IMR-90 (cell line): Measurements from ENCODE around the gene COL4A1. TPM values are rescaled to one million over a fixed set of nuclear protein-coding genes. Genes with fewer than 3 reads are reported as not detected.
A peak's percentile ranks its signal among the peaks of the same experiment; 100 is the strongest.

Source experiments
- ATAC-seq: fragments of 200-7000 bp; cut with Tn5 transposase; 2 replicates; pipeline ENCODE4 v1.9.1; 2020; ENCODE audit warnings: low read depth, mild to moderate bottlenecking, moderate library complexity
- BruUV-seq: library from RNA; stranded (reverse); fragments of 400-500 nt; replicated peaks from 2 replicates; lab custom pipeline; 2021; lab: Mats Ljungman, UMichigan
- CTCF ChIA-PET: fragments of 300-600 bp; formaldehyde crosslinking; extraction: SDS; loops from one replicate; lab custom pipeline; 2021; ENCODE audit warnings: antibody characterized with exemption; lab: Yijun Ruan, JAX
- POLR2A ChIA-PET: fragments of 300-600 bp; sonication (Branson Sonifier 250); formaldehyde crosslinking; loops from one replicate; lab custom pipeline; 2022; ENCODE audit warnings: antibody characterized with exemption; ENCODE audit not compliant: unreplicated experiment; lab: Charles Lee
- DNase-seq: peaks from one replicate; pipeline ENCODE4 v3.0.0; 2013
- H2AFZ ChIP-seq: replicated peaks from 2 replicates; pipeline ENCODE3; 2013; ENCODE audit warnings: low read length, mild to moderate bottlenecking; ENCODE audit not compliant: poor library complexity
- H2AK5ac ChIP-seq: 2 replicates; pipeline ENCODE4 v1.6.1; 2013; ENCODE audit warnings: low read depth, low read length, inconsistent platforms
- H2AK9ac ChIP-seq: replicated peaks from 2 replicates; pipeline ENCODE3; 2013; ENCODE audit warnings: mild to moderate bottlenecking, low read depth, low read length, moderate library complexity; ENCODE audit not compliant: poor library complexity
- H2BK120ac ChIP-seq: 2 replicates; pipeline ENCODE4 v1.6.1; 2013; ENCODE audit warnings: low read depth, low read length, inconsistent platforms
- H2BK15ac ChIP-seq: 3 replicates; pipeline ENCODE4 v1.6.1; 2013; ENCODE audit warnings: low read depth, low read length, inconsistent platforms
- H2BK20ac ChIP-seq: 2 replicates; pipeline ENCODE4 v1.6.1; 2013; ENCODE audit warnings: low read depth, mild to moderate bottlenecking, inconsistent platforms, low read length, moderate library complexity
- H2BK5ac ChIP-seq: 2 replicates; pipeline ENCODE4 v1.6.1; 2013; ENCODE audit warnings: mild to moderate bottlenecking, low read depth, low read length, inconsistent platforms; ENCODE audit not compliant: poor library complexity, severe bottlenecking
- H3K14ac ChIP-seq: replicated peaks from 2 replicates; pipeline ENCODE4 v1.6.1; 2013; ENCODE audit warnings: low read depth, low read length, inconsistent platforms
- H3K18ac ChIP-seq: 2 replicates; pipeline ENCODE4 v1.6.1; 2013; ENCODE audit warnings: low read depth, low read length, control low read depth
- H3K23ac ChIP-seq: 2 replicates; pipeline ENCODE4 v1.6.1; 2013; ENCODE audit warnings: low read depth, low read length, inconsistent platforms
- H3K27ac ChIP-seq: 2 replicates; pipeline ENCODE4 v1.5.1; 2013; ENCODE audit warnings: mild to moderate bottlenecking, control low read depth, low read length; ENCODE audit not compliant: insufficient read depth
- H3K27me3 ChIP-seq: 2 replicates; pipeline ENCODE4 v1.6.1; 2013; ENCODE audit warnings: low read length; ENCODE audit not compliant: control insufficient read depth, insufficient read depth
- H3K36me3 ChIP-seq: 2 replicates; pipeline ENCODE4 v1.6.1; 2013; ENCODE audit warnings: low read length, mixed read lengths; ENCODE audit not compliant: control insufficient read depth, insufficient read depth
- H3K4ac ChIP-seq: 2 replicates; pipeline ENCODE4 v1.6.1; 2013; ENCODE audit warnings: low read depth, low read length, inconsistent platforms
- H3K4me1 ChIP-seq: 2 replicates; pipeline ENCODE4 v1.6.1; 2013; ENCODE audit warnings: low read length, mixed read lengths; ENCODE audit not compliant: control insufficient read depth, insufficient read depth
- H3K4me2 ChIP-seq: 2 replicates; pipeline ENCODE4 v1.6.1; 2013; ENCODE audit warnings: low read depth, mild to moderate bottlenecking, control low read depth, low read length, moderate library complexity
- H3K4me3 ChIP-seq: 2 replicates; pipeline ENCODE4 v1.5.1; 2013; ENCODE audit warnings: low read depth, mild to moderate bottlenecking, control low read depth, low read length, moderate library complexity; ENCODE audit not compliant: insufficient read depth
- H3K56ac ChIP-seq: 2 replicates; pipeline ENCODE4 v1.6.1; 2013; ENCODE audit warnings: low read length, inconsistent platforms; ENCODE audit not compliant: insufficient read depth; ENCODE audit errors: extremely low read depth
- H3K79me1 ChIP-seq, 2 experiments: 2 replicates each; pipeline ENCODE4 v1.6.1; 2013; ENCODE audit warnings: low read length in 2 of 2, inconsistent platforms in 1 of 2, low read depth in 1 of 2
- H3K9ac ChIP-seq: 2 replicates; pipeline ENCODE4 v1.6.1; 2013; ENCODE audit warnings: low read depth, low read length, control low read depth
- H3K9me1 ChIP-seq: 2 replicates; pipeline ENCODE4 v1.6.1; 2013; ENCODE audit warnings: low read length, inconsistent platforms; ENCODE audit not compliant: insufficient read depth
- H3K9me3 ChIP-seq: 2 replicates; pipeline ENCODE4 v1.6.1; 2013; ENCODE audit warnings: low read length; ENCODE audit not compliant: control insufficient read depth, insufficient read depth
- H4K20me1 ChIP-seq: 2 replicates; pipeline ENCODE4 v1.6.1; 2013; ENCODE audit warnings: low read length, inconsistent platforms; ENCODE audit not compliant: insufficient read depth
- H4K5ac ChIP-seq: 2 replicates; pipeline ENCODE4 v1.6.1; 2013; ENCODE audit warnings: mild to moderate bottlenecking, low read depth, low read length, control low read depth
- H4K8ac ChIP-seq, 2 experiments: 2 replicates each; pipeline ENCODE4 v1.6.1; 2013; ENCODE audit warnings: low read depth in 2 of 2, low read length in 2 of 2, control low read depth in 1 of 2, inconsistent platforms in 1 of 2
- H4K91ac ChIP-seq: 2 replicates; pipeline ENCODE4 v1.6.1; 2013; ENCODE audit warnings: low read depth, low read length, inconsistent platforms; ENCODE audit not compliant: insufficient read depth
- CHD1 ChIP-seq: IDR thresholded peaks from 2 replicates; pipeline ENCODE4 v1.6.1; 2012; ENCODE audit warnings: low read depth, low read length, improper control_type of control experiment
- FOS ChIP-seq: fragments of 150-350 bp; IDR thresholded peaks from 2 replicates; pipeline ENCODE4 v1.6.1; 2016; ENCODE audit warnings: low read depth, low read length
- WGBS, 2 experiments: methylation state at CpG; one replicate each; pipeline versions ENCODE4 v1.1.5 to v1.1.7; 2013; ENCODE audit warnings: missing lambda C conversion rate in 2 of 2; ENCODE audit not compliant: insufficient read length in 1 of 2; ENCODE audit errors: extremely low coverage in 2 of 2; 5-methylcytosine and 5-hydroxymethylcytosine counted together
- dilution Hi-C: fragments of 300-500 bp; cut with HindIII; formaldehyde crosslinking; loops from one replicate; pipeline ENCODE4 v1.14.3; 2018; ENCODE audit warnings: low sequenced_read_pairs; ENCODE audit not compliant: unreplicated experiment
- in situ Hi-C: fragments of 300-500 bp; cut with MboI; formaldehyde crosslinking; loops from 3 replicates; pipeline ENCODE4 v1.14.3; 2019; ENCODE audit warnings: low sequenced_read_pairs, inconsistent platforms, mixed read lengths
- intact Hi-C: fragments of 100-400 bp; cut with micrococcal nuclease; formaldehyde crosslinking; loops from 2 replicates; pipeline ENCODE4 v1.10.0; 2022
- polyA plus RNA-seq, 3 experiments: library from polyadenylated mRNA; depleted of rRNA; stranded (reverse); fragments of >200 nt; gene quantifications; 2 replicates each; pipeline ENCODE4 v1.2.3, GENCODE V29; 2012; ENCODE audit warnings: low replicate concordance in 1 of 3
- total RNA-seq: library from RNA; depleted of rRNA; stranded (reverse); fragments of >200 nt; gene quantifications from 2 replicates; pipeline ENCODE4 v1.2.3, GENCODE V29; 2012

The COL4A1 gene
- total and polyA plus RNA-seq, 2 of the 4 experiments (the other 2 are of a cell fraction): 230 to 337 TPM

DNA sequence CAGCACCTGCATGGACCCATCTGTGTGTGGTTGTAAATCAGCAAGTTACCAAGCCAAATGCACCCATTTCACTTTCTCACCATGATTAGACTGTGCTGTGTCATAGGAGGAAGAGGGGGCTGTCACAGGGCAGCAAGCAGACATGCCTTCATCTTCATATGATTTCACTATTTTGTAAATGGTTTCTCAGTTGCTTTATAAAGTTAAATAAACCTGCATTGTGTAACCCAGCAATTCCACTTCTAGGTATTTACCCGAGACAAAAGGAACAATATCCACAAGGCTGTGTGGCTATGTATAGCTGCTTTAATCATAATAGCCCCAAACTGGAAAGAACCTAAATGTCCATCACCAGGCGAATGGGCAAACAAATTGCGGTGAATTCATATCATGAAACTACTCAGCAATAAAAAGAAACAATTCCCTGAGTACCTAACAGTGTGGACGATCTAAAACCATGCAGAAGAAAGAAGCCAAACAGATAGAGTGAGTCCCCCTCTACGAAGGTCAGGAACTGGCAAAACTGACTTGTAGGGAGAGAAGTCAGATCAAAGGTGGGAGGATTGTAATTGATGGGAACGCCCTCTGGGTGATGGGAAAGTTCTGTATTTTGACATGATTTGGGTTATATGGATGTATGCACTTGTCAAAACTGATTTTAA is 185.4 kb downstream of the COL4A1 start (continued):
- TF ChIP-seq CHD1: no peak

DNA sequence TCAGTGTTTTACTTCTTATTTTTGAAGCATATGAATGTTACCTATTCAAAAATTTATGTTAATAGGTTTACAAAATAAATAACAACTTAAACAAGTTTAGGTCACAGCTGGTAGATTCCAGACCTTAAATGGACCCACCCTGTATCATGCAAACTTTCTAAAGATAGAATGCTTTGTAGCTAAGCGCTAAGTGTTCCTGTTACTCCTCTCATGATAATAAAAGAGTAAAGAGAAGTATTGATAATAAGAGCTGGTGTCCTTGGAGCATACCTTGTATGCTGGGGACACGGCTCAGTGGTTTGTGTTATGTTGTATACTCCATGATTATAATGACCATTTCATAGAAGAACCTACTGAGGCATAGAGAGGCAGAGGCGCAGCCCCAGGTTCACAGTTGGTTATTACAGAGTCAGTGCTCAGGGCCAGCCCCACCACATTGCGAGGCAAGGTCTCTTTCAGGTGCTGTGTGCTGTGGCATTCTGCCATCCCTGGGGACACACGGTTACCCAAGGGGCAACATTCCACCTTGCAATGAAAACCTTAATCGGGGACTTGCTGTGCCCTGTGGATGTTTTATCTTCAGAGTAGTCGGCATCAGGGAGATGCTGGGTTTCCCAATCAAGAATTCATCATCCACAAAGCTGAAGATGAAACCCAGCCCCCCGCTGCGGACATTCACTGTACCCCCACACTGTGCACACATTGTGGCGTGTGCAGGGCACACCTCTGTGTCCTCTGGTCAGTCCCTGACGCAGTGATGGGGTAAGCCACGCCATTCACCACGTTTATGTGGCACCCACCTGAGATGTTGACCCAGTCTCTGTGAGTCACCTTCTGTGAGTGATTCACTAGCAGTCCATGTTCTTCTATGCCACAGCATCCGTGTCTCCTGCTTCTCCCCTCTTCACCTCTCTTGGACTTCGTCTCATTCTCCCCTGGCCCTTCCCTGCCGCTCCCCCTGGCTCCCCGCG is 186.7 kb downstream of the COL4A1 start:
- Histone ChIP-seq H3K36me3 (no peaks in the 10 kb centered on the region), H4K5ac (no peak overlapping the region), H3K56ac (no peak overlapping the region), H3K9me3 (no peaks in the 10 kb centered on the region), H3K27ac (no peak overlapping the region), H2AFZ (peak overlapping the region; percentile 35), H4K91ac (no peak overlapping the region), H4K20me1 (no peaks in the 10 kb centered on the region), H2BK5ac (no peak overlapping the region), H3K9me1 (peaks cover 6% of the 10 kb centered on the region), H2BK20ac (no peak overlapping the region), H3K79me1 (no peaks in the 10 kb centered on the region), H2AK5ac (peak overlapping the region; percentile 90; the same call in 1 of the 2 replicates), H2BK15ac (peak overlapping the region; percentile 2; the same call in 1 of the 3 replicates), H3K9ac (no peak overlapping the region), H3K4me2 (no peak overlapping the region), H2AK9ac (no peak overlapping the region), H3K14ac (no peak overlapping the region), H3K4ac (0 out of 2 replicates have a peak overlapping the region, but pooled peaks have one; percentile 8), H3K18ac (no peak overlapping the region), H3K4me3 (no peak overlapping the region), H4K8ac (no peak overlapping the region), H2BK120ac (no peak overlapping the region), H3K23ac (no peak overlapping the region), H3K27me3 (no peaks in the 10 kb centered on the region), H3K4me1 (peaks cover 1% of the 10 kb centered on the region)
- TF ChIP-seq FOS (0 out of 2 replicates have a peak, but pooled peaks have one; percentile 27), CHD1 (no peak)
- intact Hi-C loops (loop anchor here (10.0 kb wide), 1 partner anchor 775 kb away; no protein-coding TSS in a partner anchor), dilution Hi-C loops (loop anchor here (25.0 kb wide), 1 partner anchor 333 kb away; the partner anchor contains the start of gene IRS2), in situ Hi-C loops (loop anchor here (25.0 kb wide), 1 partner anchor 758 kb away; no protein-coding TSS in a partner anchor)
- no TSS peak for BruUV-seq
- ChIA-PET CTCF (interaction anchor here (0.6 kb wide), 1 partner anchor 84 kb away, joined by 6 read pairs; no protein-coding TSS in a partner anchor), POLR2A (interaction anchor here (0.6 kb wide), 1 partner anchor 11 kb away, joined by 3 read pairs; no protein-coding TSS in a partner anchor)
- 93% methylated on average over 10 of the region's 18 CpGs; no CpG with 5 or more reads in 1 of the 2 experiments for WGBS, 2 experiments
- peak; percentile 41 for DNase-seq
- ATAC-seq: no peak
